HG03280 (cell line): ENCODE measurements around the gene ESRRA.

Experiments used
- ATAC-seq: cut with Tn5 transposase; IDR thresholded peaks from one replicate; pipeline ENCODE4 v1.9.1; 2021; ENCODE audit warnings: mild to moderate bottlenecking, moderate library complexity; ENCODE audit not compliant: unreplicated experiment

The ESRRA gene

DNA sequence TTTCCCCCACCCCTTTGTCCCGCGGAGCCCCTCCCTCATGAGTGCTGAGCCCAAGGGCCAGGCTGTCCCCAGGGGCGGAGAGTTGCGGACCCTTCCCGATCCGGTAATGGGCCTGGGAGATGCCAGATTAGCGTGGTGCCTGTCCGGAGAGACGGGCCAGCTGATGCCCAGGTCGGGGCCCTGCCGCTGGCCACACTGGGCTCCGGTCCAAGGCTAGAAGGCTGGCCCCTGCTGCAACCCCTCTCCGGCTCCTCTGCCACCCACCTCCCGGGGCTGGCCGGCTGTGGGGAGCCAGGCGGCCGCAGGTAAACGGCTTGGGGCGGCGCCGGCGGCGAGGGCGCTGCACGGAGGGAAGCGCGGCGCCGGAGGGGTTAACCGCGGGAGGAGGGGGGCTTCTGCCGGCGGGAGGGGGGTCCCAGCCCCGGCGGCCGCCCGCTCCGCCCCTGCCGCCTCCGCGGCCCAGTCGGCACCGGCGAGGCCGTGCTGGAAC is 14.0 kb upstream of the ESRRA start, which contains the start of gene KCNK4:
KCNK4 (plus strand) TSS at position 41 of the 490 bp plus-strand sequence. CDS start 1,717 bp downstream, outside the sequence.
- ATAC-seq = no peak

DNA sequence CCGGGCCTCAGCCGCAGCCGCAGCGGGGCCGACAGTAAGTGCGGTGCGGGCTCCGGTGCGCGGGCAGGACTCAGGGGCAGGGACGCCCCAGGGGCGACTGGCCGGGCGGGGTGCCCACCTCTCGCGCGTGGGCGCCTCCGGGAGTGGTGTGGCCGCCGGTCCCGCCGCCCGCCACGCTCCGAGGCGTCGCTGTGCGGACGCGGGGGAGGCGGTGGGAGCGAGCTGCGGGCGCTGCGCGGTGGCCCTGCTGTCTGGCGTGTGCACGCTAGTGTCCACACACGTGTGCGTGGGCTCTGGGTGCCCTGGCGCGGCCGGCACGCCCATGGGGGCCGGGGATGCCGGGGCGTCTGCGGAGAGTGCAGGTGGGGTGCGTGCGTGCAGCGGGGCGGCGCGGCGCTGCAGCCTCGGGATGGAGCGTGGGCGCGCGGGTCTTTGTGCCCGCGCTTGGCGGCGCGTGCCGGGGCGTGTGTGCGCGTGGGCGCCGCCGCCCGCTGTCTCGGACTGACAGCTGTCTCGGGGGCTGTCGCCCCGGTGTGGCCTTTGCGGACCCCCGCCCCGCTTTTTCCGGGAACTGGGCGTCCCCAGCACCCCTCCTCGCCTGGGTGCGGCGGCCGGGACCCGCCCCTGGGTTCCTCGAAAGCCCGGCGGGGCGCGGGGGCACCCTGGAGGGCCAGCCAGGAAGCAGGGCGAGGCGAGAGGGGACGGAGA is 13.4 kb upstream of the ESRRA start:
- ATAC-seq = no peak

DNA sequence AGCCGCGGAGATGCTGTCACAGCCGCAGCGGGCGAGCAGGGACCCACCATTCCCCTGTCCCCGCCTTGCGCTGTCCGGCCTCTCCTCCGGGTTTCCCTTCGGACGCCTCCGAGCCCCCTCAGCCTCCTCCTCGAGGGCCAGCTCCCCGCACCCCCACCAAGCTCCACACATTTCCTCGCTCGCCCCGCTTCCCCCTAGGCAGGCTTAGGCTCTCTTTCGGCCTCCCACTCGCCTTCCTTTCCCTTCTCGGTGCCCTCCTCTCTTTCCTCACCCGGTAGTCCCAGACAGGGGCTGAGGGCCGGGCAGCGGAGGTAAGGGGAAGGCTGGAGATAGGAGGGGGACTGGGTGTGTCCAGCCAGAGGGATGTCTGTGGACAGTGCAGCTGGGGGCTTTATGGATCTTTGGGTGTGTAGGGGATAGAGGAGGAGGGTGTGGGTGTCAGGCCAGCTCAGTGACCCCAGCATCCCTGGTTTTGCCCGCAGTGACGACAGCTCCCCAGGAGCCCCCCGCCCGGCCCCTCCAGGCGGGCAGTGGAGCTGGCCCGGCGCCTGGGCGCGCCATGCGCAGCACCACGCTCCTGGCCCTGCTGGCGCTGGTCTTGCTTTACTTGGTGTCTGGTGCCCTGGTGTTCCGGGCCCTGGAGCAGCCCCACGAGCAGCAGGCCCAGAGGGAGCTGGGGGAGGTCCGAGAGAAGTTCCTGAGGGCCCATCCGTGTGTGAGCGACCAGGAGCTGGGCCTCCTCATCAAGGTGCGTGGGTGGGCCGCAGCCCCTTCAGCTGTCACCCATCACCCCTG is 12.7 kb upstream of the ESRRA start:
- ATAC-seq = no peak

DNA sequence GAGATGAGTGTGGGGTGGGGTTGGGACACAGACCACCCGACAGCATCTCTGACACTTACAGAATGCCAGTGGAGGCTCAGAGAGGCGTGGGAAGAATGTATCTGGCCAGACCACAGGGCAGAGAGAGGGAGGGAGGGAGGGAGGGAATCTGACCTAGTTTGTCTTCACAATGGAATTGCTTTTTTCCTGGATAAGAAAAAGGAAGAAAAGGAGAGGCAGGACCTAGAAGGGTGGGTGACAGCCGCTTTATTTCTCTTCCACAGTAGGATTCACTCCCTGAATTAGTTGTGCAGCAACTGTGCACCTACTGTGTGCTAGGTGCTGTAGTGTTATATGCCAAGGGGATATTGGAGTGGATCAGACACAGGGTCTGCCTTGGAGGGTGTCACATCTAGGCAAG is 10.6 kb upstream of the ESRRA start:
- ATAC-seq = no peak

GRCh38 chr11:64295760-64296159 is 9.6 kb upstream of the ESRRA start:
- no peak for ATAC-seq

DNA sequence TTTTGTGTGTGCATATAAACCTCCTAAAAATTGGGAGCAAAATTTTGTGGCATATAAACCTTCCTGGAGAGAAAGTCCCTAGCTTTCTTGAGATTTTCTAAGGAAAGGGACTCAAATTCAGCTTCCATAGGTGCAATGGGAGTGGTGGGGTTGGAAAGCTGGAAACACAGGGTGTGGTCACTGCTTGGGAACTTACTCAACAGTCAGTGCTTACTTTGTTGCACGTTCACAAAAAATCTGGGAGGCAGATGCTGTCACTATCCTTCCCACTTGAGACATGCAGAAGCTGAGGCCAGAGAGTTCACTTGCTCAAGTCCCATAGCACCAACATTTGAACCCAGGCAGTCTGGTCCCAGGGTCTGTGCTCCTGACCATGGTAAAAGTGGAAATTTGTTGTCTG is 9.1 kb upstream of the ESRRA start:
- no peak for ATAC-seq

- ATAC-seq = no peak
Observed at GRCh38 chr11:64296830-64297698, 8.3 kb upstream of the ESRRA start.

DNA sequence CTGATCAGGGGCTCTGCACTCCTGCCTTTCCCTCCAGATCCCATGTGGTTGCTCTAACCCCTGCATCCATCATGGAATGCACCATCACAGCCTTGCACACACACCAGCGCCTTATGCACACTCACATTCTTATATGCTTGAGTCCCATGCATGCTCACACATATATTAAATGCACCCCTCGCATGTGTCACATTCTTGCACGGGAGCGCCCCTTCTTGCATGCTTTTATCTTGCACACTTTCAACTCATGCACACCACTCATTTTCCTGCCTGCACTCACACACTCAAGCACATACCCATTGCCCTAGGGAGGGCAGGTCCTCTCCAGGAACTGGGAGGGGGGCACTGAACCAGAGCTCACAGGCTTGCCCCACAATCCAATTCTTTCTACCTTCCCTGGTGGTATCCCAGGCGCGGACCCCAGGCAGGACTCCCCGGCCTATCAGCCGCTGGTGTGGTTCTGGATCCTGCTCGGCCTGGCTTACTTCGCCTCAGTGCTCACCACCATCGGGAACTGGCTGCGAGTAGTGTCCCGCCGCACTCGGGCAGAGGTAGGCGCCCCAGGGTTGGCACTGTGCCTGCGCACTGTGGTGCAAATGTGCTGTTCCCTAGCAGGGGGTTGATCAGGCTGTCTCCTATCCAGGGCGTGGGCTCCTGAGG is 7.5 kb upstream of the ESRRA start:
- no peak for ATAC-seq

DNA sequence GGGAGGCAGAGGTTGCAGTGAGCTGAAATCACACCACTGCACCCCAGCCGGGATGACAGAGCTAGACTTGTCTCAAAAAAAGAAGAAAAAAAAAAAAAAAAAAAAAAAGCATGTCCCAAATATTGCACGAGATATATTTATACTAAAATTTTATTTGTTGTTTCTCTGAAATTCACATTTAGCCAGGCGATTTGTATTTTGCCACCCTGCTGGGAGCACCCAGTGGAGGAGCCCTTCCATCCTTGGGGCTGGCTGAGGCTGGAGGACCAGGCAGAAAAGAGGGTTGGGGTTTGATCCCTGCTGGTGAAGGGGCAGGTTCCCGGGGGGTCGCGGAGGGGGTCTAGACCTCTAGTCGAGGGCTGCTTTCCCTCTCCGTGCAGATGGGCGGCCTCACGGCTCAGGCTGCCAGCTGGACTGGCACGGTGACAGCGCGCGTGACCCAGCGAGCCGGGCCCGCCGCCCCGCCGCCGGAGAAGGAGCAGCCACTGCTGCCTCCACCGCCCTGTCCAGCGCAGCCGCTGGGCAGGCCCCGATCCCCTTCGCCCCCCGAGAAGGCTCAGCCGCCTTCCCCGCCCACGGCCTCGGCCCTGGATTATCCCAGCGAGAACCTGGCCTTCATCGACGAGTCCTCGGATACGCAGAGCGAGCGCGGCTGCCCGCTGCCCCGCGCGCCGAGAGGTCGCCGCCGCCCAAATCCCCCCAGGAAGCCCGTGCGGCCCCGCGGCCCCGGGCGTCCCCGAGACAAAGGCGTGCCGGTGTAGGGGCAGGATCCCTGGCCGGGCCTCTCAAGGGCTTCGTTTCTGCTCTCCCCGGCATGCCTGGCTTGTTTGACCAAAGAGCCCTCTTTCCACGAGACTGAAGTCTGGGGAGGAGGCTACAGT is 6.1 kb upstream of the ESRRA start:
- ATAC-seq = no peak

DNA sequence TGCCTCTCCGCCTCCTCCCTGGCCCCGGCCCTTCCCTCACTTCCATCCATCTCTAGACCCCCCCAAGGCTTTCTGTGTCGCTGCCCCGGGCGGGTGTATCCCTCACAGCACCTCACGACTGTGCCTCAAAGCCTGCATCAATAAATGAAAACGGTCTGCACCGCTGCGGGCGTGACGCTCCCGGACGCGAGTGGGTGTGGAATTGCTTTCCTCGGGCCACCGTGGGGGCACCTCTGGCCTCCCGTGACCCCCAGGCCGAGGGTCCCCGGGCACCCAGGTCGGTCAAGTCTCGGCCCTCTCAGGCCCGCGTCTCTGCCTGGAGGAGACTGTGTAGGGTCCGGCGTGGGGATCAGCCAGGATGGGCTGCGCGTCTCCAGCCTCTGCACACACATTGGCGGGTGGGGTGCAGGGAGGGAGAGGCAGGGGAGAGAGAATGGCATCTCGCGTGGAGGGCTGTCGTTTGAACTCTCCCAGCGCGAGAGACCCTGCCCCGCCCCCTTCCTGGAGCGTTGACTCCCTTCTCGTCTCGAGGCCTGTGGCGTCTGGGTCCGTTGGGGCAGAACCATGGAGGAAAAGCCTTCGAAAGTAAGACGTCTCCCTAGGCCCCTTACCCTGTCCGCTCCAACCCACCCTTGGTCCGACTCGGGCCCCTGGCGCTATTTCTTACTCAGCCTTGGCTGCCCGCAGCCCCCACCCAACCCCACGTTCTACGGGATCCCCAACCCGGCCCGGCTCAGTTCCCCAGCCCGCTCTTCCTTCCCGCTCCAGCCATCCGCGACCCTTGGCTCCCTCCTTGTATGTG is 5.3 kb upstream of the ESRRA start, which contains the start of gene CATSPERZ:
CATSPERZ (plus strand) TSS at position 512 of the 802 bp plus-strand sequence; CDS start at position 565, 53 bp downstream.
- ATAC-seq = no peak

GRCh38 chr11:64303109-64304031 is 2.0 kb upstream of the ESRRA start:
- ATAC-seq = no peak

GRCh38 chr11:64304032-64304315 is 1.4 kb upstream of the ESRRA start:
- ATAC-seq = no peak

DNA sequence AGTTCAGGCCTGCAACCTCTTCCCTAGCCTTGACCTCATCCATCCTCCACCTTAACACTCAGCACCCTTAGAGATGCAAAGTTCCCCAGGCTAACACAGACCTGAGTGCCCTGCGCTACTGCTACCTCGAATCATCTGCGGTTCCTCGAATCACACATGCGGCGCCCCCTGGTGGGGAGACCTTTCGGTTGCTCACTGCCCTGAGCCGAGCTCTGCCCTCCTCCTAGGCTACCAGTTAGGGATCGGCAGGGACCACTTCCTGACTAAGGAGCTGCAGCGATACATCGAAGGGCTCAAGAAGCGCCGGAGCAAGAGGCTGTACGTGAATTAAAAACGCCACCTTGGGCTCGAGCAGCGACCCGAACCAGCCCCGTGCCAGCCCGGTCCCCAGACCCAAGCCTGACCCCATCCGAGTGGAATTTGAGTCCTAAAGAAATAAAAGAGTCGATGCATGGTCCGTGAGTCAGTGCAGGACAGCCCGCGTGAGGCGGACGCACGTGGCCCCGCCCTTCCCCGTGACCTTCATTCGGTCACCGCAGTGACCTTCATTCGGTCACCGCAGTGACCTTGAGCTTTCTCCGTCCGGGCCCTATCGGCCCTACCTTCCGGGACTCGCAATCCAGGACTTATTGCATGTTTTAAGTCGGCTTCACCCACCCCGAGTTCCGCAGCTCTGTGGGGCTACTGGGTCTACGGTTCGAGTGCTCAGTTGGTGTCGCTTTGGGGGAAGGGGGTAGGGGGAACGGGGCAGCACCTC is 830 bp upstream of the ESRRA start:
- ATAC-seq = peak; percentile 28

DNA sequence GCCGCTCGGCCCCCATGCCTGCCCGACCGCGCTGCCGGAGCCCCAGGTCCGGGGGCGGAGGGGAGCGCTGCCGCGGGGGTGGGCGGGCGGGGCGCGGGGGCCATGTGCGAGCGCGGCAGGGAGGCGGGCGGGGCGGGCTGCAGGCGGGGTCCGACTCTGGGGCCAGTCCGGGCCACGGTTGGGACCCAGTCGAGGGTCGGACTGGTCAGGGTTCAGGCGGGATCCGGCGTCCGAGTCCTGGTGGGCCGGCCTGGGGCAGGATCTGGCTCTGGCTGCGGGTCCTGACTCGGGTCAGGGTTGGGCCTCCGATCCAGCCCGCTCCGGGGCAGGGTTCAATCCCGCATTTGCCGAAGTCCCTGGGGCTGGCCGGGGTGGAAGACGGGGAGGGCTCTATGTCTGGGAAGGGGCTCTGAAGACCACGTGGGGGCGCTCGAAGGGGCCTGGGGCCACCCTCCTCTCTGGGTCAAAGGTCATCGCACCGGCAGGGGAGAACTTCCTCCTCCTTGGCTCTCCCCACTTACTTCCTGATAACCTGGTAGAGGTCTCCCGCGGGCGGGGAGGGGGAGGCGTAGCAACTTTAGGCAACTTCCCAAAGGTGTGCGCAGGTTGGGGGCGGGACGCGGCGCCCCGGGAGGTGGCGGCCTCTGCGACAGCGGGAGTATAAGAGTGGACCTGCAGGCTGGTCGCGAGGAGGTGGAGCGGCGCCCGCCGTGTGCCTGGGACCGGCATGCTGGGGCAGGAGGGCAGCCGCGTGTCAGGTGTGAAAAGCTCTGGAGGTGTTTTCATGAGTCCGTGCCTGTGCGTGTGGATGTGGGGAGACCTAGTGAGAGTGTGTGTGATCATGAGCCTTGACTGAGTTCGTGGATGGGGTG is 603 bp downstream of the ESRRA start:
- ATAC-seq = peak; percentile 28

- ATAC-seq = no peak
Observed at GRCh38 chr11:64306563-64306875, 1.2 kb downstream of the ESRRA start.

GRCh38 chr11:64306876-64307622 is 1.7 kb downstream of the ESRRA start:
- ATAC-seq = no peak
